ENCODE results near the gene ERBB2.
"Not testable (repeated sequence)": the region's sequence is repeated elsewhere in the genome, so short reads cannot be mapped to it uniquely, and the experiment has no call there.

The ERBB2 gene

GRCh38 chr17:39703913-39704312 lies 4.0 kb downstream of the ERBB2 start:
- no peak for DNase-seq (ENCODE audit: low read depth in 2 of 2)

- DNase-seq (ENCODE audit: low read depth in 2 of 2), result no peak
These were observed 5.1 kb downstream of the ERBB2 start for GRCh38 chr17:39704821-39705551.

GRCh38 chr17:39705786-39706348 lies 6.0 kb downstream of the ERBB2 start:
- no peak for DNase-seq (ENCODE audit: low read depth in 2 of 2)

- no peak for DNase-seq (ENCODE audit: low read depth in 2 of 2)
These were observed 6.5 kb downstream of the ERBB2 start for GRCh38 chr17:39706383-39706782.

- DNase-seq (ENCODE audit: low read depth in 2 of 2), result no peak
These were observed 7.1 kb downstream of the ERBB2 start for GRCh38 chr17:39706921-39707337.

GRCh38 chr17:39709319-39709997 lies 9.6 kb downstream of the ERBB2 start:
- DNase-seq (ENCODE audit: low read depth in 2 of 2), result no peak

GRCh38 chr17:39709998-39710964 lies 10.4 kb downstream of the ERBB2 start:
- no peak for DNase-seq (ENCODE audit: low read depth in 2 of 2)

- not testable (repeated sequence) for DNase-seq (ENCODE audit: low read depth in 2 of 2)
These were observed 11.2 kb downstream of the ERBB2 start for GRCh38 chr17:39711071-39711470.

- DNase-seq (ENCODE audit: low read depth in 2 of 2), result no peak
These were observed 12.0 kb downstream of the ERBB2 start for GRCh38 chr17:39711851-39712250.

- DNase-seq (ENCODE audit: low read depth in 2 of 2), result no peak
These were observed 14.4 kb downstream of the ERBB2 start for GRCh38 chr17:39714234-39714633.

GRCh38 chr17:39715375-39716072 lies 15.7 kb downstream of the ERBB2 start:
- DNase-seq (ENCODE audit: low read depth in 2 of 2), result no peak

- no peak for DNase-seq (ENCODE audit: low read depth in 2 of 2)
These were observed 16.4 kb downstream of the ERBB2 start for GRCh38 chr17:39716073-39716818.

GRCh38 chr17:39716879-39717536 lies 17.1 kb downstream of the ERBB2 start:
- no peak for DNase-seq (ENCODE audit: low read depth in 2 of 2)

GRCh38 chr17:39717660-39718059 lies 17.8 kb downstream of the ERBB2 start:
- DNase-seq (ENCODE audit: low read depth in 2 of 2), result no peak

- no peak for DNase-seq (ENCODE audit: low read depth in 2 of 2)
These were observed 19.9 kb downstream of the ERBB2 start for GRCh38 chr17:39719563-39720355.

- DNase-seq (ENCODE audit: low read depth in 2 of 2), result no peak
These were observed 22.2 kb downstream of the ERBB2 start for GRCh38 chr17:39722104-39722503.

GRCh38 chr17:39722965-39723848 lies 23.3 kb downstream of the ERBB2 start:
- no peak for DNase-seq (ENCODE audit: low read depth in 2 of 2)

GRCh38 chr17:39724731-39725130 lies 24.9 kb downstream of the ERBB2 start:
- DNase-seq (ENCODE audit: low read depth in 2 of 2), result no peak

Data from fibroblast of skin of left quadriceps (primary cell).